Measurements from ENCODE around the gene NFIA. TPM values are rescaled to one million over a fixed set of nuclear protein-coding genes. Genes with fewer than 3 reads are reported as not detected.

Gene NFIA
- total RNA-seq, 1 experiment from 2014 or later: 12.6 TPM

- no peak for DNase-seq (ENCODE audit: low read depth, low spot score)
- in situ Hi-C loops (cut with HindIII; ENCODE audit: low pct_unique_long_range_greater_than_20kb, low sequenced_read_pairs): no loop called here
These were observed 411.6 kb downstream of the NFIA start for GRCh38 chr1:61494000-61494399.

DNA sequence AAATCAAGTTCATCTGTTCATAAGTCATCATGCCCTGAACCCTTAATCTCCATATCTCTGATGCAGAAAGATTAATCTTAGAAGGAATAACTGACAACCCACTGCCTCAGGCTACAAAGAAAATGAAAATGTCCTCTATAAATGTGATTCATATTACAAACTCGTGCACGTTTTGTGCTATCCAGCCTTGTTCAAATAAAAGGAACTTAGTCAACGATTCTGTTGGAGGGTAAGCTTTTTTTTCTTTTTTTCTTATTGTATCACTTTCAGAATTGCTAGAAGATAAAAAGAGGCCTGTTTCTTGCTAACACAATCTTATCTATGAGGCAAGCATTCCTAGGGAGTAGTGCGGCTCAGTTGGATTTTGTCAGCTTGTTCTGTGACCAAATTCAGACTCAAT, 414.1 kb downstream of the NFIA start:
- DNase-seq (ENCODE audit: low read depth, low spot score): no peak
- in situ Hi-C loops (cut with HindIII; ENCODE audit: low pct_unique_long_range_greater_than_20kb, low sequenced_read_pairs): no loop called here

- in situ Hi-C loops (cut with HindIII; ENCODE audit: low pct_unique_long_range_greater_than_20kb, low sequenced_read_pairs): no loop called here
- no peak for DNase-seq (ENCODE audit: low read depth, low spot score)
These were observed 414.7 kb downstream of the NFIA start for GRCh38 chr1:61497013-61497412.

GRCh38 chr1:61498342-61498741, 416.0 kb downstream of the NFIA start:
- DNase-seq (ENCODE audit: low read depth, low spot score): no peak
- in situ Hi-C loops (cut with HindIII; ENCODE audit: low pct_unique_long_range_greater_than_20kb, low sequenced_read_pairs): no loop called here

- no peak for DNase-seq (ENCODE audit: low read depth, low spot score)
- in situ Hi-C loops (cut with HindIII; ENCODE audit: low pct_unique_long_range_greater_than_20kb, low sequenced_read_pairs): no loop called here
These were observed 419.9 kb downstream of the NFIA start for GRCh38 chr1:61501971-61502916.

GRCh38 chr1:61504305-61504704, 421.9 kb downstream of the NFIA start:
- no peak for DNase-seq (ENCODE audit: low read depth, low spot score)
- in situ Hi-C loops (cut with HindIII; ENCODE audit: low pct_unique_long_range_greater_than_20kb, low sequenced_read_pairs): no loop called here

GRCh38 chr1:61504852-61505390, 422.6 kb downstream of the NFIA start:
- in situ Hi-C loops (cut with HindIII; ENCODE audit: low pct_unique_long_range_greater_than_20kb, low sequenced_read_pairs): no loop called here
- no peak for DNase-seq (ENCODE audit: low read depth, low spot score)

DNA sequence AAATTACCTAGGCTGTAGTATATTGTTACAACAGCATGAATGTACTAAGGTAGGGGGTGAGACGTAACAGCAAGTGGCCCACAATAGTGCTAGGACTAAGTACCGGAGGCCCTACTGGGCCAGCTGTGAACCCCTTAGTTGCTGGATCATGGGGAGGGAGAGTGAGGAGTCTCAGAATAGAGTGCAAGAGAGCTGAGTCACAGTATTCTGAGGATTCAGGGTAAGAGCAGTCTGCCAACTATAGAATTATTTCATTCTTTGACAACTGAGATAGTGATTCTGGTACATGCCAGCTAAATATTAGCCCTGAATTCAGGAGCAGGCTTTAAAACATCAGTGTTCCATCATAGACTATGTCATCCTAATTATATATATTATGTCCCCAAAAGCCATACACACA, 423.9 kb downstream of the NFIA start:
- in situ Hi-C loops (cut with HindIII; ENCODE audit: low pct_unique_long_range_greater_than_20kb, low sequenced_read_pairs): no loop called here

GRCh38 chr1:61506944-61507500, 424.7 kb downstream of the NFIA start:
- in situ Hi-C loops (cut with HindIII; ENCODE audit: low pct_unique_long_range_greater_than_20kb, low sequenced_read_pairs): no loop called here
- DNase-seq (ENCODE audit: low read depth, low spot score): no peak

More for the DNA sequence above, 423.9 kb downstream of the NFIA start:
- no peak for DNase-seq (ENCODE audit: low read depth, low spot score)

All from SK-MEL-5 (cell line).